GM19372 (cell line): ENCODE data around the gene USP2.

ENCODE experiments used
- ATAC-seq: cut with Tn5 transposase; IDR thresholded peaks from one replicate; pipeline ENCODE4 v1.9.1; 2021; ENCODE audit warnings: mild to moderate bottlenecking, low read depth, moderate library complexity; ENCODE audit not compliant: unreplicated experiment

USP2 gene

DNA sequence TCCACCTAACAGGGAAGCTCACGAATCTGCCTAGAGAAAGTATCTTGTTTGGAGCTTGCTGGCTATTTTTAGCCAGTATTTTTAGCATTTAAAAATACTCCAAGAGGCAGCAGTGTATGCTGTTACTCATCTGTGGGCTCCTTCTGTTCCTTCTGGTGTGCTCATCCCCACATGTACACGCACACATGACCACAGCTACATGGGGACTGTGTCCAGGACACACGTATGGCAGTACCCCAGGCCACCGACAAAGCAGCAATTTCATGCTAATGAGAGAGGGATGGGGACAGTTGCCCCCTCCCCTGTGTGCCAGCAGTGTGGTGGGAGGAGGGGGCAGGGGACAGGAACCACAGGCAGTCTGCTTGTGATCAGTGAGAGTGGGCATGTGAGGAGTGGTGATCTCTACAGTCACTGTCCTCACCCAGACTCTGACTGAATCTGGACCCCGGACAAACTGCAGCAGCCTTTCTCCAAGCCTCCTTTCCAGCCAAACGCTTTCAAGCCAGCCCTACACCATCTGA, 16.4 kb downstream of the USP2 start:
- ATAC-seq: no peak

DNA sequence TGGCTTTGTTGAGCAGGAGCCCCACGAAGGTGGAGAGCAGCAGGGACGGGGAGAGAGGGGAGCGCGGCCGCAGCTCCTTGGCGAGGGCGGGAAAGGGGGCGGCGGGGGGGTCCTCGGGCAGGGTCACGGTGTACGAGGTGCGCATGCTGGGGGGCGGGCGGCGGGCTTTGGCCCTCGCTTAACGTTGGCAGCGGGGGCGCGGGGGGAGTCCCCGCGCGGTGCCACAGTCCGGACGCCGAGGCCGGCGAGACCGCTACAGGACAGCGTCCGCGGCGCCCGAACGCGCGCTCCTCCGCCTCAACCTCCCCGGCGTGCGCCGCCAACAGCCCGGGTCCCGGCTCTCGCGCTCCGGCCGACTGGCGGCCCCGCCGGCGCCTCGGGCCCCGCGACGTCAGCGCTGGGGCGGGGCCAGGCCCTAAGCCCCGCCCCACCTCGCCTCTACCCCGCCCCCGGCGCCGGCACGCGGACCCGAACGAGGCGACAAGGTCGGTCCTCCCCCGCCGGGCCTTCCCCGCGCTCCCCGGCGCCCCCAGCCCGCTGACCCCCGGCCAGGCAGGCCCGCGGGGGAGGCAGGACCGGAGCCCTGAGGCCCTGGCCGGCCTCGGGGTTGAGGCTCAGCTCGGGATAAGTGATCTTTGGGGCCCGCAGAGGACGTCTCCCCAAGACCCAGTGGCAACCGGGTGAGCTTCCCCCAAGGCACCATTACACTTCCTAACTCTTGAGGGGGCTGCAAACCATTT, 17.5 kb downstream of the USP2 start:
- ATAC-seq: no peak

DNA sequence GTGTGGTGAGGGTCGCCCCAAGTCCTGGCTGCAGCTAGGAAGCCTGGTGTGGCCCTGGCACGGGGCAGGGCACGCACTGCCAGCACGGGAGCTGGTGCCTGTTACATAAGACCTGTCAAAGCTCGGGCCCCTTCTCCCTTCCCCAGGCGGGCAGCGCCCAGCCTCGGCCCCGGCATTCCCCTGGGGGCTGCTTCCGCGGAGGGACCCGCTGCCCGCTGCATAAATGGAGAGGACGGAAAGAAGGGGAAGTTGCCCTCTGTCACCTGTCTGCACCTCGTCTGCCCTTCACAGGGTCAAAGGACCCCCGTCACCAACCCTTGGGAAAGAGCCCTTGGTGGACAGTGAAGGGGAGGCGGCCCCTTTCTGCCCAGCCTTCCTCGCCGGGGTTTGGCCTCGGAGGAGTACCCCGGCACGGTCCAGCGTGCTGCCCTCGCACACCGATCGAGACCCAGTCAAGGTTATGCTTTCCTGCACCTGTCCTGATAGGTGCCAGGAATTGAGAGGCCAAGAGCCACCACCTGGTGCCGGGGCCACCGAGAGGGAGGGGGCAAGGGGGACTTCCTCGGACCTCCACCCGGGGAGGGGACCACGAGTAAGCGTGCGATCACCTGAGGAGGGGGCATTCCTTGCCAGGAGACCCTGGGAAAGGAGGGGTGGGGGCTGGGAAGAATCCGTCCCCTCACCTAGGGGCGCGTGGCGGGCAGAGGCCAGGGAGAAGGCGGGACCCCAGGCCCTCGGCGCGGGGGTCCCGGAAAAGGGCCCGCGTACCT, 18.2 kb downstream of the USP2 start:
- ATAC-seq: no peak

DNA sequence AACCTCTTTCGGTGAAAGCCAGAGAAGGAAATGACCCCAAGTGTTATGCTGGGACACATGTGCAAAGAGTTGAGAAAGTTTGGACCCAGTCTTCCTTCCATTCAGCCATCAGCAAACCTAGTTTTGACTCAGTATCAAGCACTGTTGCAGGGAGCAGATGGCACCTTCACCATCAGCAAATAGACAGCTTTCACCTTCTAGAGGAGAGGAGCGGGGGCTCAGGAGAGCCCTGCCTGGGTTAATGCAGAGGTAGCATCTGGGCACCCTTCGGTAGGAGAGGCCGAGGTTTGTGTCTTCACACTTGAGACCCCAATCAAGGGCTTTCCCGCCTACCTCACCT, 18.8 kb downstream of the USP2 start:
- ATAC-seq: no peak

DNA sequence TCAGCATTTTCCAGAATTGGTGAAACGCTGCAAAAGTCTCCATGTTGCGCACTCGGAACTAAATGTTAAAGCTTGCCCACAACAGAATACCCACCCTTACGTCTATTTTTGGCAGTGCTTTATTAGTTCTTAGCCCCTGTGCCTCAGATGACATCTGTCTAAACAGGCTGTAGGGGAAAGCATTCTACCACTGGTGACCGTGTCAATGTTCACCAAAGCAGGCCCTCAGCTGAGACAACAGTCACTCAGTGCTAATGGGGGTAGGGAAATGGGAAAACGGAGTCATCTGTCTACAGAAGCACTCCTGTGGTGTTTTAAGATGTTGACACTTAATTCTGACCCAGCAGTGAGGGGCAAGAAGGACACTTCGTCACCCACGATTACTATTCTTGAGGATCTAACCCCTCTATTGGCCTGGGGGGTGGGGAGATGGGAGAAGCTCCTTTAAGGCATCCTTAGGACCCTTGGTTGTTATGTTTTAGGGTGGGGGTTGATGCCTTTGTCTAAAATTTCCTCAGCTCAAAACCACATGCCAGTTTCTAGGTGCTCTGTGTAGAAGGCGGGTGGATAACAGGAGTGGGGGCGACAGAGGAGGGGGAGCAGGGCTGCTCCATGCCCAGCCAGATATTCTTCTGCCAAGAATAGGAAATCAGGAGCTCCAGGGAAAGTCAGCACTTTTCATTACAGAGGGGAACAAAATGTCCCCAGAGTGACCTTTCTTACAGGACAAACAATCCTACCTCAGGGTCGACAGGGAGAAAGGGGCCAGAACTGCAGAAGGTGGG, 19.4 kb downstream of the USP2 start:
- no peak for ATAC-seq

DNA sequence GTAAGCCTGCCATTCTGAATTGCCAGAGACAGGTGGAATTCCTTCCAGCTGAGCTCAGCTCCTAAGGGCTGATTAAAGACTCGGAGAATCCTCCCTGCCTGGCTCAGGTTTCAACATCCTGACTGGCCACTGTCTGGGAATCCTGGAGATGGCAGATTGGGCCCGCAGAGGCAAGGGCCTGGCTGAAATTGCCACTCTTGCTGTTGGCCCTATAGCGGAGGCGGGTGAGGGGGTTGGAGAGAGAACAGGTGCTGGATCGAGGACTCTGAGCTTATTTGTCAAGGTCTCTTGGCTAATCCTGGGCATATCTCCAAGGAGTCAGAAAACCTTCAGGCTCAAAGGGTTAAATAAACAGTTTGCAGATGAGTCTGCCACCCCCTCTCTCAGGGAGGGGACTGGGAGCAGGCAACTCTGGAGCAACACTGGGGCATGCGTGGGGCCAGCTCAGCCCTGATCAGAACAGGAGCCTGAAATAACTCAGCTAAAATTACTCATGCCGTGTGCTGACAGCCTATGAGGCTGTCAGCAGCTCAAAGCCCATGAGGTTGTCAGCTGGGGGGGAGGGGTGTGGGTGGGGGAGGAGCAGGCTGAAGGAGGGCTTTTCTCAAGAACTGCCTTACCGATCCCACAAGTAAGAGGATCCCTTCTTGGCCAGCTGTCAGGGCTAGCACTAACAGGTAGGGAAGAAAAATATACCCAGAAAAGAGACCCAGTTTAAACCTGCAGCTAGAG, 20.3 kb downstream of the USP2 start:
- no peak for ATAC-seq

DNA sequence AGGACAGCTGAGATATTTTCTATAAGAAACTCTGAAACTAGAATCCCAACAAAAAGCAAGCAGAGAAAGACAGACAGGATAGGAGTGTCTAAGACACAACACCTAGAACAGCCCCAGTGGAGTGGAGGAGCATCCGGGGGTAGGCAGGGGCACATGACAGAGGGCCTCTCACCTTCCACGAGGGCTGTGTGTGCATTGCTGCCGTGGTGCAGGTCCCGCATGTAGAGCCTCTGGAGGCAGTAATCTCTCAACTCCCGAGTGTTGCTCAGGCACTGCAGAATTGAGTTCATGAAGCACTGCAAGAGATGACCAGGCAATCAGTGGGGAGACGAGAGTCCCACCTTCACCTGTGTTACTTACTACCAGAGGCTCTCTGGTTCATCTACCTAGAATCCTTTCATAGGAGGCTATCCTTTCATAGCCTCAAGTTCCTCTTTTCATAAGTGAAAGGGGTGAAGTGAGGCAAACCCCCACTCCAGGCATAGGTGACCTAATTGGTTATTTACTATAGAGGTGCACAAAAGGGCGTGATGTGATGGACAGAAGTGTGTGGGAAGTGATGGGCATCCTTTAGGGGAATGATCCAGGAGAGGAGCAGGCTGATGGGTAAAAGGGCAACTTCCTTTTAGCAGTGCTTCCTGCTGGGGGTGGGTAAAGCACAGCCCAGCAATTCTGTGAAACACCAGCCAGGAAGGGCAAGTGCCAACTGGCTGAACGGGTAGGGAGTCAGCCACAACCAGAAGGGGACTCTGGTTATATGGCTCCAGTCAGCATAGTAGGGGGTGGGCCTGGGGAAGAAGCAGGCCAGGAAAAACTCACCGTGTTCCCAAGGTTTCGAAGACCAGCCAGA, 21.9 kb downstream of the USP2 start:
- no peak for ATAC-seq

DNA sequence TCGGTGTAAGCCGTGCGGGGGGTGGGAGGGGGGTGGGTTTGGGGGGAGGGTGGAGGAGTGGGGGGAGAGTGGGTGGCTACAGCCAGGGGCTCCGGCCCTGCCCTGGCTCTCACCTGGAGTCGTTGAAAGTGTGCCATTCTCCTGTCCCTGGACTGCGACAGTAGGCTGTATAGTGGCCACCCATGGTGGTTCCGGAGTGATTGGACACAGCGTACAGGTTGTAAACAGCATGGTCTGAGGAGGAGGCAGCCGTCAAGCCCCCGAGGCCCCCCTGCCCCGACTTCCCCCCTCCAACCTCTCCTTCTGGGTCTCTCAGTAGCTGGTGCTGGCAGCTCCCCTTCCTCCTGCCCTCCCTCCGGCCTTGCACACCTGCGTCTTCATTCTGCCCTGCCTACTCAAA, 24.4 kb downstream of the USP2 start:
- no peak for ATAC-seq

DNA sequence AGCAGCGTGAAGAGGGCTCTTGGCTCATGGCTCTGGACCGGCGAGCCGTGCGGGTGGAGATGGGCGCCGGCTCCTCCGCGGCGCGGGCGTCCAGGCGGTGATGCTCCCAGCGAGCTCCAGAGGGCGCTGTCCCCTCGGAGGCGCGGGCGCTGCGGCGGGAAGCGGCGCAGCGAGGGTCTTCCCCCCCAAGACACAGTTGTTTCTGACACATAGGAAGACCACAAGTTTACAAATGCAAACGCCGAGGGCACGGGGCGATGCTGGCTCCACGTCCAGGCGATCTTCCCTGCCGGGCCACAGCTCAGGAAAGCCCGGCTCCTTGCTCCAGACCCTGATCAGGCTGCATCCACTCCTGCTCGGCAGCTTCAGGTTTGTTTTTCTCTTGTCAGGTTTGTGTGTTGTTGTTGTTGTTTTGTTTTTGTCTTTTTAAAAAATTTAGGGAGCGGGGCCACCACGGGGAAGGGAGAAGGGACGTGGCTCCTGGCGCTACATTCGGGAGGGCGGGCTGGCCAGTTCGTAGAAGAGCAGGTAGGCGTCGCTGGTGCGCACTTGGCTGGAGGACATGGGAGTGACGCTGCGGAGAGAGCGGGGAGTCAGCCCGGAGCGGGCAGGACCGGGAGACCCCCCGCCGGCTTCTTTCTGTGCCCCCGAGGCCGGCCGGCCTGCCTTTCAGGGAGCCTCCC, 25.0 kb downstream of the USP2 start:
- ATAC-seq: no peak

DNA sequence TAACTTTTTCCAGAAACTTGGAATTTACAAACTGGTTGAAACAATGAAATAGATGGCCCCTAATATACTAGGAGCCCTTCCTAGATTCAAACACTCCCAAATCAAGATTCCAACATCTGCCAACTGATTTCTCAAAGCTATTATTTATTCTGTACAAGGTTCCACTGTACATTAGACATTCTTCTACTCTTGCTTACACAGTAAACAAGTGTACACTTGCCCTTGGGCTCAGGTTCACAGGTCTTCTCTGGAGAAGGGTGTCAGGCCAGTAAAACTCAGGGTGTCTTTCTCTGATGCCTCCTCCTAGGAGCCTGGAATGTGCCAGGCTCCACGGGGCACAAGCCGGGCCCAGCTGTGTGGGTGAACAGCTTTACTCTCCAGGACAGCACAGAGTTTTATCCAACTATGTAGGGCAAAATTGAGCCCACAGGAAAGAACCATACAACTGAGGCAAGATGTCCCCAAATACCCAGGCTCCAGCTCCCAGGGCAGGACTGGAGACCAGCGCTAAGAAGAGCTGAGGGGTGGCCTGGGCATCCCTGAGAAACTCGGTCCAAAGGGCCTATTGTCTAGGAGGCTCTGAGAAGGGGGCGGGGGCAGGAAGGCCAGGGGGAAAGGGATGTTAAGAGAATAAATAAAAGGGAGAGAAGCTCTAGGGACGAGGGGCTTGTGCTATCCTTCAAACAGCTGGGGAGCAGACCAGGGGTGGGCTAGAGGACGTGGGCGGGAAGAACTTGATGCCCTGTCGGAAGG, 26.2 kb downstream of the USP2 start:
- ATAC-seq: no peak

DNA sequence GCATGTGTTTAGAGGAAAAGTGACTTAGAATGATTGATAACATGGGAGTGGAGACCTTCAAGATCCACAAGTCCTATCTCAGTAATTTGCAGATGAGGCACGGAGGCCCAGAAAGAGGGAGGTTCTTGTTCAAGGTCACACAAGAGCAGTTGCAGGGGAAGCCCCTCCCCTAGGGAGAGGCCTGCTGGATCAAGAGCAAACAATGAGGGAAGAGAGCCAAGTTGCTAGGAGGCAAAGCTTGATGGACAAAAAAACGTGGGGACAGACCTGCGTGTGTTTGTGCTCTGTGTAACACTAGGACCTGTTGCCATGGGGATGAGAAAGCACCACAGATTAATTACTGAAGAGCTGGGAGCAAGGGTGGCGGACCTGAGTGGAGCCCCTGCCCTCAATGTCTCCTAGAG, 28.6 kb downstream of the USP2 start:
- ATAC-seq: no peak

DNA sequence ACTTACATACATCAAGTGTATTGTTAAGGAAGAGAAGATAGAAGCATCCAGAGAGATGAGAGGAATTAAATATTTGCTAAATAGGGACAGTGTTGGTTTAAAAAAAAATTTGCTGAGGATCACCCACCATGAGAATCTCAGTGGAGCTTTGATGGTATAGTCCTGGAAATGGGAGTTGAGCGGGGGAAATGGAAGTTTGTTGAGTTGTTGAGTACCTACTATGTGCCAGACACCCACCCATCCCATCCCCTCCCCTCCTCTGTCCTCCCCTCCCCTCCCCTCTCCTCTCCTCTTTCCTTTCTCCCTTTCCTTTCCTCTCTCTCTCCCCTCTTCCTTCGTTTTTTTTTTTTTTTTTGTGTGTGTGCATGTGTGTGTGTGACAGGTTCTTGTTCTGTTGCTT, 30.3 kb downstream of the USP2 start:
- ATAC-seq: no peak

DNA sequence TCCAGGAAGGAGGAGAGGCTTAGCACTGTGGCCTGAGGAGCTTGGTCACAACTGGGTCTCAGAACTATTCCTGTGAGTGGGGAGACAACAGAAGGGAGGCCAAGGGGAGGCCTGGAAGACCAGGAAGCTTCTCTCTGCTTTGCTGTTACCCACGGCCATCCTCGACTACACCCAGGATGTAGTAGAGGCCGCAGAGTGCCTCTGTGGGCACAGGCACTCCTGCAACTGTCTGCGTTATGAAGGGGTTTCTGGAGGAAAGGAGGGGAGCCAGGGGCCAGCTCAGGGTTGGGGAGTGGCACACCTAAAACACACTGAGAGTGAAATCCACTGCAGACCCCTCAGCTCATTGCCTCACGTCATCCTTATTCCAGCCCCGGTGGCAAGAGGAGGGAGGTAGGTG, 31.2 kb downstream of the USP2 start:
- no peak for ATAC-seq

DNA sequence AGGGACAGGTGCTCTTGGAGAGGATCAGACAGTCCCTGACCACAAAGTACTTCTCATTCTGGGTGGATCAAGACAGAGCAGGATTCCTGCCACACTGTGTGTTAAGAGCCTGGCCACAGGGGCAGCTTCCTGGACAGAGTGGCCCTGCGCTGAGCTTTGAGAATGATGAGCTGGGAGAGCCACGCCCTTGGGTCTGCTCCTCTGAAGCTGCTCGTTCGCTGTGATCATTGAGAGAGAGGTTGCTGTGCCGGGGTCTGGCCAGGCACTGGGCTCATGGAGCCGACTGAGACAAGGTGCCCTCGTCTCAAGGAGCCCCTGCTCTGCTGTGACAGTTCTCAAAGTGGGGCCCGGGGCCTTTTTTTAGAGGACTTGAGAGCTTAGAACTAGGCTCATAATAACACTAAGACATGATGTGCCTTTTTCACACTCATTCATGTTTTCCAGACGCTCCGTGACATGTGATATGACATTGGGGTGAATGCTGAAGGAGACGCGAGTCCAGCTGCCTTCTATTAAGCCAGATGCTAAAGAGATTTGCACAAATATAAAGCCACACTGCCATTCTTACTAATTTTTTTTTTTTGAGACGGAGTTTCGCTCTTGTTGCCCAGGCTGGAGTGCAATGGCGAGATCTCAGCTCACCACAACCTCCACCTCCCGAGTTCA, 33.4 kb downstream of the USP2 start:
- no peak for ATAC-seq

DNA sequence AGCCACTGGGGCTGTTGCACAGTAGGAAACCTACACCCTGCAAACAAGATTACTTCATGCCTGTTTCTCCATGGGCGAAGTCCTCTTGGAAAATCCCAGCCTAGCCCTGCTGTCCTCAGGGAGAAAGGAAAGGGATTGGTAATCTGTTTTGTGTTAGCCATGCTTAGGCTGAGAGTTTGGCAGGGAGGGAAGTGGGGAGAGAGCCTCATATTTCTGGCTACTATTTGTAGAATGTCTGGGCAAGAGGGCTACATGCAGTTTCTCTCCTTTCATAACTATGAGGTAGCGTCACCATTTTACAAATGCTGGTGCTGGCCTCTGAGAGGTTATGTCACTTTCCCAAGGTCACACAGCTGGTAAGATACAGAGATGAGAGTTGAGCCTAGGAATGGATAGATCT, 34.2 kb downstream of the USP2 start:
- no peak for ATAC-seq

DNA sequence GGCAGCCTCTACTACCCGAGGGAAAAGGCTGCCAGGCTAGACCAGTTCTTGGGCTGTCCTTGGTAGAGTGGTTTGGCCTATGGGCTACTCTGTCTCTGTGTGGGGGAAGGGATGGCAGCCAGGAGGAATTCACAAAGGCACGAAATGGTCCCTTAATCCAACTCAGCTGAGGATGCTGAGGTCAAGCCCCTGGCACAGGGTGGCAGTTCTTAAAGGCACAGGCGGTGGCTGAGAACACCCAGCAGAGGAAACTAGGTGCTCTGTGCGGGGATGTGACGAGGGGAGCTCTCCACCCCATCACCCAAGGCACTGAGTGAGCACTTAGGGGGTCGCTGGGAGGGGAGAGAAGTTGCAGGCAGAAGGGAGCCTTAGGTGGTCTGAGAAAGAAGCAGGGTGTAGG, 34.9 kb downstream of the USP2 start, which contains the start of gene MFRP:
Gene MFRP (minus strand): TSS at position 101 of the 400 bp plus-strand sequence. CDS start 192 bp downstream, outside the sequence.
- ATAC-seq: no peak

DNA sequence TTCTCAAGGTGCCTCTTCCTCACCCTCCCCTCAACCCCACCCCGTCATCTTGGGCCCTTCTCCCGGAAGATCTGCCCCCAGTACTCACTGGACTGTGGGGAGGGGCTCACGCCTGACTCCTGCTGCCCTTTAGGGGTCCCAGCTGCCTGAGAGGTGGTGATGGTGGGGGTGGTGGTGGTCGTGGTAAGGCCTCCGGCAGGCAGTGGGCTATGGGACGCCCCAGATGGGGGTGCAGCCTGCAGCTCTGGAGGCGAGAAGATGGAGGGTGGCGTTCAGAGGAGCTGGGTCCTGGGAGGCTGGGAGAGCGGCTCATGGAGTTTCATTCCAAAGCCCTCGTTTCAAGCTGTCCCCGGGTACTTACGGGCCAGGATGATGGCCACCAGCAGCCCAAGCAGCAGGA, 35.8 kb downstream of the USP2 start:
- ATAC-seq: no peak
